ENCODE results near the gene CYP4F3.
"Not testable (repeated sequence)": the region's sequence is repeated elsewhere in the genome, so short reads cannot be mapped to it uniquely, and the experiment has no call there.

The CYP4F3 gene

DNA sequence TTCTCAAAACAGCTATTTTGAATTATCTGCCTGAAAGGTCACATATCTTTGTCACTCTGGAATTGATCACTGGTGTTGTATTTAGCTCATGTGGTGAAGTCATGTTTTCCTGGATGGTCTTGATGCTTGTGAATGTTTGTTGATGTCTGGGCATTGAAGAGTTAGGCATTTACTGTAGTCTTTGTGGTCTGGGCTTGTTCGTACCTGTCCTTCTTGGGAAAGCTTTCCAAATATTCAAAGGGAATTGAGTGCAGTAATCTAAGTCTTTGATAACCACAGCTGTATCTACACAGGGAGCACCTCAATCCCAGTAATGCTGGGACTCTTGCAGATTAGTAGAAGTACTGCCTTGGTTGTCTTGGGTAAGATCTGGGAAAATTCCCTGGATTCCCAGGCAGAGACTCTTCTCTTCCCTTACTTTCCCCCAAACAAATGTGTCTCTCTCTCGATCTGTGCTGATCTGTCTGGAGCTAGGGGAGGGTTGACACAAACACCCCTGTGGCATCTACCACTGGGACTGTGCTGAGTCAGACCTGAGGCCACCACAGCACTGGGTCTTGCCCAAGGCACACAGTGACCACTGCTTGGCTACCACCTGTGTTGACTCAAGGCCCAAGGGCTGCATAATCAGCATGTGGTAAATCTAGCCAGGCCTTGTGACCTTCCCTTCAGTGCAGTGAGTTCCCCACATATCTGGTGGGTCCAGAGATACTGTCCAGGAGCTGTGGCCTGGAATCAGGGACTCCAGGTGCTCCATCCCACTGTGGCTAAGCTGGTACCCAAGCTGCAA lies 5.5 kb upstream of the CYP4F3 start:
- H3K36me3 Mint-ChIP-seq (ENCODE audit: insufficient read depth), result peaks cover 1% of the 10 kb centered on the region
- ATAC-seq (replicated peaks; ENCODE audit: extremely low read depth, poor library complexity, severe bottlenecking), result no peak
- no peak overlapping the region for H3K4me3 Mint-ChIP-seq
- H3K27ac Mint-ChIP-seq (ENCODE audit: low read depth), result no peak overlapping the region
- H3K9me3 Mint-ChIP-seq, result no peaks in the 10 kb centered on the region
- H3K4me1 Mint-ChIP-seq, result peaks cover 6% of the 10 kb centered on the region
- no peak for DNase-seq (ENCODE audit: low spot score in 2 of 2)
- H3K27me3 Mint-ChIP-seq, result peaks cover 63% of the 10 kb centered on the region

DNA sequence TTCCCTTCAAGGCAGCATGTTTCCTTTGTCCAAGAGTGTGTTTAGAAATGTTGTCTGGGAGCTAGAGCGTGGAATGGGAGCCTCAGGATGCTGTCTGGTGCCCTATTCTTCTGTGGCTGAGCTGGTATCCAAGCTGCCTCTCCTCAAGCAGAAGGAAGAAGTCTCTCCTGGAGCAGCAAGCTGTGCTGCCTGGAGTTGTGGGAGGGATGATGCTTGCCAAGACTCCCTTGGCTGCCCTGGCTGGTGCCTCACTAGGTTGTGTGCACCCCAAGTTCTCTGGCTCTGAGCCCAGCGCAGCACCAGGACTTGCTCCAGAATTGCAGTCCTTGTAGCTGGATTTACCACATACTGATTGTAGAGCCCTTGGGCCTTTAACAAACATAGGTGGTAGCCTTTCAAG lies 4.7 kb upstream of the CYP4F3 start:
- H3K9me3 Mint-ChIP-seq, result no peaks in the 10 kb centered on the region
- no peaks in the 10 kb centered on the region for H3K36me3 Mint-ChIP-seq (ENCODE audit: insufficient read depth)
- peaks cover 6% of the 10 kb centered on the region for H3K4me1 Mint-ChIP-seq
- H3K4me3 Mint-ChIP-seq, result no peak overlapping the region
- no peak for DNase-seq (ENCODE audit: low spot score in 2 of 2)
- H3K27me3 Mint-ChIP-seq, result peaks cover 59% of the 10 kb centered on the region
- no peak overlapping the region for H3K27ac Mint-ChIP-seq (ENCODE audit: low read depth)
- no peak for ATAC-seq (replicated peaks; ENCODE audit: extremely low read depth, poor library complexity, severe bottlenecking)

DNA sequence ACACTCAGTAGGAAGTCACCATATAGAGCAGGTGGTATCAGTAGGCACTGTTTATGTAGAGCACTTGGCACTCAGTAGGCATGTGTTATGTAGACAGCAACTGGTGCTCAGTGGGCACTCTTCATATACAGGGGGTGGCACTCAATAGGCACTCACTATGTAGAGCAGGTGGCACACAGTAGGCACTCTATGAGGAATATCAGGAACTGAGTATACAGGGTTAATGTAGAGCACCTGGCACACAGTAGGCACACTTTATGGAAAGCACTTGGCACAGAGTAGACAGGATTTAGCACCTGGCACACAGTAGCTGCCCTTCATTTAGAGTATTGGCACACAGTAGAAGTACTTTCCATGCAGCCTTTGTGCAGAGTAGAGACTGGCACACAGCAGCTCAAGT lies 1.1 kb upstream of the CYP4F3 start:
- Mint-ChIP-seq H3K4me3 (no peak overlapping the region), H3K36me3 (ENCODE audit: insufficient read depth) (no peaks in the 10 kb centered on the region), H3K27ac (ENCODE audit: low read depth) (no peak overlapping the region), H3K27me3 (peaks cover 40% of the 10 kb centered on the region), H3K4me1 (peaks cover 4% of the 10 kb centered on the region), H3K9me3 (no peaks in the 10 kb centered on the region)
- ATAC-seq (replicated peaks; ENCODE audit: extremely low read depth, poor library complexity, severe bottlenecking) (no peak), DNase-seq (ENCODE audit: low spot score in 2 of 2) (no peak)

DNA sequence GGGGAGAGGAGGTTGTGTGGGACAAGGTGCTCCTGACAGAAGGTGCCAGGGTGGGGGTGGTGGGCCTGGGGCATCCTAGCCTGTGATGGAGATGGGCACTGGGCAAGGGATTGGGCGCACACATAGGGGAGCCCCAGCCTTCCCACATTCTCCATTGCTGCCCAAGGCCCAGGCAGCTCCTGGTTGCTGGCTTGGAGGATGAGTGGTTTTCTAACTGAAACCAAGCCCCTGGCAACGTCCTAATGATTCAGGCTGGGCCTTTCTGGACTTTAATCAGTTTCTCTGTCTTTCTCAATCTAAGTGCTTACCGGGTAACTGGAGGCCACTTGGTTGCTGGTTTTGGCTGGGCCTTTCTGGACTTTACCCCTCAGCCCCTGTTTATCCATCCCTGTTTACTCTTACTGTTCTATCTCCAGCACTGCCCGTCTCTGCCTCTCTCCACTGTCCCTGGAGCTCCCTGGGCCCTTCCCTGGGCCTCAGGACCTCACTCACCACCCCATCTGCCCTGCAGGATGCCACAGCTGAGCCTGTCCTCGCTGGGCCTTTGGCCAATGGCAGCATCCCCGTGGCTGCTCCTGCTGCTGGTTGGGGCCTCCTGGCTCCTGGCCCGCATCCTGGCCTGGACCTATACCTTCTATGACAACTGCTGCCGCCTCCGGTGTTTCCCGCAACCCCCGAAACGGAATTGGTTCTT lies 354 bp downstream of the CYP4F3 start:
- no peaks in the 10 kb centered on the region for H3K36me3 Mint-ChIP-seq (ENCODE audit: insufficient read depth)
- peaks cover 4% of the 10 kb centered on the region for H3K4me1 Mint-ChIP-seq
- H3K4me3 Mint-ChIP-seq, result no peak overlapping the region
- no peaks in the 10 kb centered on the region for H3K9me3 Mint-ChIP-seq
- H3K27me3 Mint-ChIP-seq, result peaks cover 30% of the 10 kb centered on the region
- DNase-seq (ENCODE audit: low spot score in 2 of 2) (no peak), ATAC-seq (replicated peaks; ENCODE audit: extremely low read depth, poor library complexity, severe bottlenecking) (no peak)
- H3K27ac Mint-ChIP-seq (ENCODE audit: low read depth), result no peak overlapping the region

DNA sequence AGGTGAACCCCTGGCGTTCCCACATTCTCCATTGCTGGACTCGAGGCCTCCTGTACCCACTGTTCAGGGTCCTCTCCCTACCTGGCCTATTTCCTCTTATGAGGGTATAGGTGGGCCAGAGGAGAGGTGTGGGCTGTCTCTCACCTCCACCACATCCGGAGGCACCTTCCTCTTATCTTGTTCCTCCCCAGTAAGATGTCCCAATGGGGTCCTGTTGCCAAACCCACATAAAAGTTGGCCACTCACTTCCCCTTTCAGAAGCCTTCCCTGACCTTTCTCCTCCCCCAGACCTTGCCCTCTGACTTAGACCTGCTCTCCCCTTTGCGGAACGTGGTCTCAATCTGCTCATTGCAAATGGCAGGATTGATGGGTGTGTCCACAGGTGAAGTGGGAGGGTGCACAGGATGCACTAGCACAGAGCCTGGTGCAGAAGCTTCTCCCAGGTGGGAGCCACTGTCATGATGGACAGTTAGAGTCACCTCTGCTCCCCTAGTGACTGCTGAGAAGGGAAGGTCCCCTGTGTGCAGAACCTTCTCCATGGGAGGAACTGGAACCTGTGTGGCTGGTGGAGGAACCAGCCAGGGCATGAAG lies 1.3 kb downstream of the CYP4F3 start:
- DNase-seq (ENCODE audit: low spot score in 2 of 2) (no peak), ATAC-seq (replicated peaks; ENCODE audit: extremely low read depth, poor library complexity, severe bottlenecking) (no peak)
- Mint-ChIP-seq H3K4me1 (peaks cover 4% of the 10 kb centered on the region), H3K36me3 (ENCODE audit: insufficient read depth) (no peaks in the 10 kb centered on the region), H3K27ac (ENCODE audit: low read depth) (no peak overlapping the region), H3K27me3 (peaks cover 27% of the 10 kb centered on the region), H3K9me3 (no peaks in the 10 kb centered on the region), H3K4me3 (no peak overlapping the region)

DNA sequence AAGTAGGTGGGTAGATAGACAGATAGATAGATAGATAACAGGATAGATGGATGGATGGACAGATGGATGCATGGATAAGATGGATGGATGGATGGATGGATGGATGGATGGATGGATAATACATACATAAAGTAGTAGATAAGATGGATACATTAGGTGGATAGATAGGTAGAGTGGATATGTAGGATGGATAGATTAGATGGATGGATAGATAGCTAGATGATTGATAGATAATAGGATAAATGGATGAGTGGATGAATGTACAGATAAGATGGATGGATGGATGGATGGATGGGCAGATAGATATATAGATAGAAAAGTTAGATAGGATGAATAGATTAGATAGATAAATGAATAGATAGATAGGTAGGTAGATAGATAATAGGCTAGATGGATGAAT lies 2.1 kb downstream of the CYP4F3 start:
- Mint-ChIP-seq H3K4me1 (peaks cover 4% of the 10 kb centered on the region), H3K9me3 (no peaks in the 10 kb centered on the region), H3K4me3 (no peak overlapping the region), H3K27me3 (peaks cover 21% of the 10 kb centered on the region), H3K27ac (ENCODE audit: low read depth) (no peak overlapping the region), H3K36me3 (ENCODE audit: insufficient read depth) (no peaks in the 10 kb centered on the region)
- no peak for DNase-seq (ENCODE audit: low spot score in 2 of 2)
- no peak for ATAC-seq (replicated peaks; ENCODE audit: extremely low read depth, poor library complexity, severe bottlenecking)

DNA sequence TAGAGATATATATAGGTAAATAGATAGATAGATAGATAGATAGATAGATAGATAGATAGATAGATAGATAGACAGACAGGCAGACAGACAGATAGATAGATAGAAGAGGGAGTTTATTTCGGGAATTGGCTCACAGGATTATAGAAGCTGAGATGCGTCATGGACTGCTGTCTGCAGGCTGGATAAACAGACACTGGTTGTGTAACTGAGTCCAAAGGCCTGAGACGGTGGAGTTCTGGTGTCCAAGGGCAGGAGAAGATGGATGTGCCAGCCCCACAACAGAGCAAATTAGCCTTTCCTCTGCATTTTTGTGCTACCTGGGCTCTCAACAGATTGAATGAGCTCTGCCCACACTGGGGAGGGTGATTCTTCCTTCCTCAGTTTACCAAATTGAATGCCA lies 2.7 kb downstream of the CYP4F3 start:
- ATAC-seq (replicated peaks; ENCODE audit: extremely low read depth, poor library complexity, severe bottlenecking), result no peak
- DNase-seq (ENCODE audit: low spot score in 2 of 2), result no peak
- no peaks in the 10 kb centered on the region for H3K9me3 Mint-ChIP-seq
- peaks cover 20% of the 10 kb centered on the region for H3K27me3 Mint-ChIP-seq
- no peak overlapping the region for H3K4me3 Mint-ChIP-seq
- H3K36me3 Mint-ChIP-seq (ENCODE audit: insufficient read depth), result no peaks in the 10 kb centered on the region
- H3K27ac Mint-ChIP-seq (ENCODE audit: low read depth), result no peak overlapping the region
- H3K4me1 Mint-ChIP-seq, result peaks cover 4% of the 10 kb centered on the region

DNA sequence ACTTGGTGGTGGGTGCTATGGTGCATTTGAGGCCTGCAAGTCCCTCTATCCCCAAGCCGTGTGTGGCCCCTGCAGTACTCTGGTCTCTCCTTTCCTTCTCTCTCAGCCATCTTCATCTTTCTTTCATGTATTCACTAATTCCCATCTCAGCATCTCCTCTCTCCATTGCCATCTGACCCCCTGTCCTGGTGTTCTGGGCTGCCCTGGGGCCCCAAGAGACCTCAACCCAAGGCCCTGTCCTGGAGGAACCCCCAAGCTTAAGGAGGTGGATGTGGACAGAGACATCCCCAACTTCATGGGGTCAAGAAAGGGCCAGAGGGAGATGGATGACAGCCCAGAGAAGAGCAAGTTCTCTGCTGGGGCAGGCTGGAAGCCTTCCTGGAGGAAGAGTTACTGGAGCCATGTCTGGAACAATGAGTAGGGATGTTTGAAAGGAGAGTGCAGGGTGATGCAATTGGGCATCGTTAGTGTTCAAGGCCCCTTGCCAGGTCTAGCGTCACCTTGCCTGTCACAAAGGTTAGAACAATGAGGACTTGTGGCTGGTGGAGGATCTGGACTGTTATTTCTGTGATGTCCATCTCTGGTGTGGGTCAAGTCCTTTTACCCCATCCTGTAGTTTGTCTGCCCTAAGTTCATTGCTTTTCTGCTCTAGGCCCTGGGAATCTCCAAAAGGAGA lies 3.5 kb downstream of the CYP4F3 start:
- H3K27me3 Mint-ChIP-seq, result peaks cover 19% of the 10 kb centered on the region
- H3K4me3 Mint-ChIP-seq, result no peak overlapping the region
- no peaks in the 10 kb centered on the region for H3K36me3 Mint-ChIP-seq (ENCODE audit: insufficient read depth)
- no peak overlapping the region for H3K27ac Mint-ChIP-seq (ENCODE audit: low read depth)
- peaks cover 4% of the 10 kb centered on the region for H3K4me1 Mint-ChIP-seq
- no peaks in the 10 kb centered on the region for H3K9me3 Mint-ChIP-seq
- DNase-seq (ENCODE audit: low spot score in 2 of 2) (no peak), ATAC-seq (replicated peaks; ENCODE audit: extremely low read depth, poor library complexity, severe bottlenecking) (no peak)

DNA sequence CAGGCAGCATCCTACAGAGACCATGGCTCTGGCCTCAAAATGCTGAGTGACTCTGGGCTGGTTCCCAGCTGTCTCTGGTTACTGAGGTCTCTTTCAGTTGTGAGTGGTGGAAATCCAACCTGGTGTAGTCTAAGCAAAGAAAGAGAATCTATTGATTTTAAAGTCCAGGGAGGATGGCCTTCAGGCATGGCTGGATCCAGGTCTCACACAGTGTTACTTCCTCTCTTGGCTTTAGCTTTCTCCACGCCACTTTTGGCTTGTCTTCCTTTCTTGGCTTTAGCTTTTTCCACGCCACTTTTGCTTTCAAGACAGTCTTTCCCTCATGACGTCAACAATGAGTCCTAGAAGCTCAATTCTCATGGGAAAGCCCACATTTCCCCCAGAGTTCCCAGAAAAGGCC lies 4.1 kb downstream of the CYP4F3 start:
- Mint-ChIP-seq H3K36me3 (ENCODE audit: insufficient read depth) (no peaks in the 10 kb centered on the region), H3K4me1 (peaks cover 4% of the 10 kb centered on the region), H3K27me3 (peaks cover 13% of the 10 kb centered on the region), H3K27ac (ENCODE audit: low read depth) (no peak overlapping the region), H3K4me3 (no peak overlapping the region), H3K9me3 (no peaks in the 10 kb centered on the region)
- no peak for DNase-seq (ENCODE audit: low spot score in 2 of 2)
- ATAC-seq (replicated peaks; ENCODE audit: extremely low read depth, poor library complexity, severe bottlenecking), result no peak

DNA sequence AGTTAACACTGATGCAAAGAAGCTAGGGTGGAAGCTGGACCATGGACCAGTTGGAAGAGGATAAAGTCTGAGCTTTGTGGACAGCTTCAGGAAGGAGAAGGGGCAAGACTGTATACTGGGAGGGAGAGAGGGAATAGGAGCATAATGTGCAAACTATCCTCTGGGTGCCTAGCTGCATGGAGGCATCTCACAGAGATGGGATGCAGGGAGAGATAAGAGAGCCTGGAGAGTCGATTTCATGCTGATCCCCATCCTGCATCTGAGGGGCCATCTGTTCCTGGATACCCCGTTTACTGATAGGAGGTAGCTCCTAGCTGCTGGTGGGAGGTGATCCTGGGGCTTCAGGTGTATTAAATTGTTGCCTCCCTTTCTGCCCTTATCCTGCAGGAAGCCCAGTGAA lies 8.8 kb downstream of the CYP4F3 start:
- DNase-seq (ENCODE audit: low spot score in 2 of 2), result no peak
- Mint-ChIP-seq H3K9me3 (no peaks in the 10 kb centered on the region), H3K27ac (ENCODE audit: low read depth) (no peak overlapping the region), H3K4me3 (no peak overlapping the region), H3K36me3 (ENCODE audit: insufficient read depth) (no peaks in the 10 kb centered on the region), H3K27me3 (peaks cover 37% of the 10 kb centered on the region), H3K4me1 (no peaks in the 10 kb centered on the region)
- no peak for ATAC-seq (replicated peaks; ENCODE audit: extremely low read depth, poor library complexity, severe bottlenecking)

DNA sequence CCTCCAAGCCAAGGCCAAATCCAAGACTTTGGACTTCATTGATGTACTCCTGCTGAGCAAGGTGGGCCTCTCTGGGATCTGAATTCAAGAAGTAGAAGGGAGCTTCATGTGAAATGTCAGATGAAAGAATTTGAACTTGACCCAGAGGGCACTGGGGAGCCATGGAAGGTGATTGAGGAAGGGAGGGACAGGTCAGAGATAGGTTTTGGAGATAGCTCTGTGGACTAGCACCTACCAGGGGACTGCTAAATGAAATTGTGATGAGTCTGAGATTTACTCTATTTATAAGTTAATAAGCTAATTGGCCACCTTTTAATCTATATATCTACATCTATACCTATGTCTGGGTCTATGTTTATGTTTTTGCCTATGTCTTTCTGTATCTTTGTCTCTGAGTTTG lies 9.4 kb downstream of the CYP4F3 start:
- not testable (repeated sequence) for H3K4me1 Mint-ChIP-seq; H3K9me3 Mint-ChIP-seq; H3K36me3 Mint-ChIP-seq (ENCODE audit: insufficient read depth); H3K27ac Mint-ChIP-seq (ENCODE audit: low read depth); ATAC-seq (replicated peaks; ENCODE audit: extremely low read depth, poor library complexity, severe bottlenecking); DNase-seq (ENCODE audit: low spot score in 2 of 2); H3K4me3 Mint-ChIP-seq
- peaks cover 43% of the 10 kb centered on the region for H3K27me3 Mint-ChIP-seq

DNA sequence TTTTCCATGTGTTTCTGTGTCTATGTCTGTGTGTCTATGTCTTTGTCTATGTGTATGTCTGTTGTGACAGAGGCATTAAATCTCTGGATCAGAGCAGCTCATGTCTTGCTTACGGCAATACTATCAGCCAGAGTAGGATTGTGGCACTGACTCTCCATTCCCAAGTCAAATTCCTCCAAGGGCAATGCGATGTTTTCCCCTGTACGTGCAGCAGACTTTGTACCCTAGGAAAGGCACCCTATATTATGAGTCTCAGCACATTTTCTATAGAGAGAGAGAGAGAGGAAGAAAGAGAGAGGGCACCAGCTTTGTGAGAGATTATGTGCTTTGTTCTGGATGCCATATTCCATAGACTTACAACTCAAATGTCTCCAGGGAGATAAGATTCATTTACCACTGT lies 11.1 kb downstream of the CYP4F3 start:
- no peak overlapping the region for H3K27ac Mint-ChIP-seq (ENCODE audit: low read depth)
- DNase-seq (ENCODE audit: low spot score in 2 of 2) (no peak), ATAC-seq (replicated peaks; ENCODE audit: extremely low read depth, poor library complexity, severe bottlenecking) (no peak)
- no peak overlapping the region for H3K4me3 Mint-ChIP-seq
- peaks cover 51% of the 10 kb centered on the region for H3K27me3 Mint-ChIP-seq
- no peaks in the 10 kb centered on the region for H3K4me1 Mint-ChIP-seq
- H3K36me3 Mint-ChIP-seq (ENCODE audit: insufficient read depth), result no peaks in the 10 kb centered on the region
- no peaks in the 10 kb centered on the region for H3K9me3 Mint-ChIP-seq

All from central memory CD8-positive, alpha-beta T cell (primary cell).